8988T (cell line): Measurements from ENCODE around the gene NOL6.
A peak's percentile ranks its signal among the peaks of the same experiment; 100 is the strongest.
"Not testable (repeated sequence)": the region's sequence is repeated elsewhere in the genome, so short reads cannot be mapped to it uniquely, and the experiment has no call there.

Experiments
- DNase-seq: peaks from one replicate; pipeline ENCODE4 v3.0.0; 2011

The NOL6 gene

GRCh38 chr9:33473643-33474352 lies at the start of gene NOL6:
Gene NOL6, minus strand, starts transcription at chr9:33473924. Its CDS starts 82 bp downstream, at chr9:33473842.
- peak; percentile 83 for DNase-seq

- not testable (repeated sequence) for DNase-seq
Observed at GRCh38 chr9:33521861-33522260, 48.1 kb upstream of the NOL6 start.

GRCh38 chr9:33517934-33518577 lies 44.3 kb upstream of the NOL6 start:
- not testable (repeated sequence) for DNase-seq

GRCh38 chr9:33517373-33517772 lies 43.6 kb upstream of the NOL6 start:
- no peak for DNase-seq

- not testable (repeated sequence) for DNase-seq
Observed at GRCh38 chr9:33516397-33516796, 42.7 kb upstream of the NOL6 start.

GRCh38 chr9:33515342-33515995 lies 41.7 kb upstream of the NOL6 start:
- DNase-seq = not testable (repeated sequence)

- DNase-seq = not testable (repeated sequence)
Observed at GRCh38 chr9:33512535-33512934, 38.8 kb upstream of the NOL6 start.

GRCh38 chr9:33511184-33511517 lies 37.4 kb upstream of the NOL6 start:
- DNase-seq = not testable (repeated sequence)

GRCh38 chr9:33510262-33511183 lies 36.8 kb upstream of the NOL6 start:
- DNase-seq = no peak

- no peak for DNase-seq
Observed at GRCh38 chr9:33506626-33507370, 33.1 kb upstream of the NOL6 start.

- DNase-seq = no peak
Observed at GRCh38 chr9:33498387-33498786, 24.7 kb upstream of the NOL6 start.

GRCh38 chr9:33493819-33494218 lies 20.1 kb upstream of the NOL6 start:
- not testable (repeated sequence) for DNase-seq

GRCh38 chr9:33489066-33489465 lies 15.3 kb upstream of the NOL6 start:
- DNase-seq = no peak

- DNase-seq = not testable (repeated sequence)
Observed at GRCh38 chr9:33485312-33485711, 11.6 kb upstream of the NOL6 start.

GRCh38 chr9:33480976-33481375 lies 7.3 kb upstream of the NOL6 start:
- no peak for DNase-seq

GRCh38 chr9:33480106-33480505 lies 6.4 kb upstream of the NOL6 start:
- DNase-seq = no peak

GRCh38 chr9:33476503-33476902 lies 2.8 kb upstream of the NOL6 start:
- DNase-seq = no peak

GRCh38 chr9:33475357-33475756 lies 1.6 kb upstream of the NOL6 start:
- no peak for DNase-seq

- DNase-seq = peak; percentile 9
Observed at GRCh38 chr9:33472881-33473615, 676 bp downstream of the NOL6 start.

- DNase-seq = no peak
Observed at GRCh38 chr9:33472171-33472880, 1.4 kb downstream of the NOL6 start.

GRCh38 chr9:33471361-33471760 lies 2.4 kb downstream of the NOL6 start:
- DNase-seq = peak; percentile 10
